Measurements from ENCODE around the gene GSPT1.

GSPT1 gene

DNA sequence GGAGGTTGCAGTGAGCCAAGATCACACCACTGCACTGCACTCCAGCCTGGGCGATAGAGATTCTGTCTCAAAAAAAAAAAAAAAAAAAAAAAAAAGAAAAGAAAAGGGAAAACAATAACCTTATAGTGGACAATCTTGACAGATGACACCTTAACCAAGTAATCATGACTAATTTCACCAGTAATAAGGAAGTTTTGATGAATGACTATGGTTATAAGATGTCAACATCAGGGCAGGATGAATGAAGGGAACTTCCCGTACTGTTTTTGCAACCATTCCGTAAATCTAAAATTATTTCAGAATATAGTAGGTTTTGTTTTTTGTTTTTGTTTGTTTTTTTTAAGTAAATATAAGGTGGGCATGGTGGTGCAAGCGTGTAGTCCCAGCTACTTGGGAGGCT is 23.0 kb downstream of the GSPT1 start:
- no peak for ATAC-seq
- TF ChIP-seq, protein P1, sequence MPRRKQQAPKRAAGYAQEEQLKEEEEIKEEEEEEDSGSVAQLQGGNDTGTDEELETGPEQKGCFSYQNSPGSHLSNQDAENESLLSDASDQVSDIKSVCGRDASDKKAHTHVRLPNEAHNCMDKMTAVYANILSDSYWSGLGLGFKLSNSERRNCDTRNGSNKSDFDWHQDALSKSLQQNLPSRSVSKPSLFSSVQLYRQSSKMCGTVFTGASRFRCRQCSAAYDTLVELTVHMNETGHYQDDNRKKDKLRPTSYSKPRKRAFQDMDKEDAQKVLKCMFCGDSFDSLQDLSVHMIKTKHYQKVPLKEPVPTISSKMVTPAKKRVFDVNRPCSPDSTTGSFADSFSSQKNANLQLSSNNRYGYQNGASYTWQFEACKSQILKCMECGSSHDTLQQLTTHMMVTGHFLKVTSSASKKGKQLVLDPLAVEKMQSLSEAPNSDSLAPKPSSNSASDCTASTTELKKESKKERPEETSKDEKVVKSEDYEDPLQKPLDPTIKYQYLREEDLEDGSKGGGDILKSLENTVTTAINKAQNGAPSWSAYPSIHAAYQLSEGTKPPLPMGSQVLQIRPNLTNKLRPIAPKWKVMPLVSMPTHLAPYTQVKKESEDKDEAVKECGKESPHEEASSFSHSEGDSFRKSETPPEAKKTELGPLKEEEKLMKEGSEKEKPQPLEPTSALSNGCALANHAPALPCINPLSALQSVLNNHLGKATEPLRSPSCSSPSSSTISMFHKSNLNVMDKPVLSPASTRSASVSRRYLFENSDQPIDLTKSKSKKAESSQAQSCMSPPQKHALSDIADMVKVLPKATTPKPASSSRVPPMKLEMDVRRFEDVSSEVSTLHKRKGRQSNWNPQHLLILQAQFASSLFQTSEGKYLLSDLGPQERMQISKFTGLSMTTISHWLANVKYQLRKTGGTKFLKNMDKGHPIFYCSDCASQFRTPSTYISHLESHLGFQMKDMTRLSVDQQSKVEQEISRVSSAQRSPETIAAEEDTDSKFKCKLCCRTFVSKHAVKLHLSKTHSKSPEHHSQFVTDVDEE (CRISPR knock-in tag; IDR thresholded peaks at IDR 0.05): no peak
- TF ChIP-seq ARNTL (CRISPR knock-in tag; IDR thresholded peaks at IDR 0.05; ENCODE audit: borderline replicate concordance, low read depth) (no peak), SNAI2 (CRISPR knock-in tag; IDR thresholded peaks at IDR 0.05) (no peak), TOX (CRISPR knock-in tag; IDR thresholded peaks at IDR 0.05; ENCODE audit: borderline replicate concordance) (no peak), CSDC2 (CRISPR knock-in tag; IDR thresholded peaks at IDR 0.05) (no peak), POU6F1 (CRISPR knock-in tag; IDR thresholded peaks at IDR 0.05; ENCODE audit: borderline replicate concordance, low read depth) (no peak), PPARA (CRISPR knock-in tag; IDR thresholded peaks at IDR 0.05; ENCODE audit: borderline replicate concordance) (no peak), ZNF565 (CRISPR knock-in tag; conservative IDR thresholded peaks at IDR 0.05; ENCODE audit: low read depth) (no peak), ZFP3 (CRISPR knock-in tag; IDR thresholded peaks at IDR 0.05) (no peak), GLIS3 (CRISPR knock-in tag; IDR thresholded peaks at IDR 0.05) (no peak), BACH2 (CRISPR knock-in tag; IDR thresholded peaks at IDR 0.05; ENCODE audit: borderline replicate concordance) (no peak), ZNF8 (CRISPR knock-in tag; IDR thresholded peaks at IDR 0.05) (no peak), OSR1 (CRISPR knock-in tag; IDR thresholded peaks at IDR 0.05) (no peak), CSRNP3 (CRISPR knock-in tag; IDR thresholded peaks at IDR 0.05) (no peak), CREB5 (CRISPR knock-in tag; IDR thresholded peaks at IDR 0.05; ENCODE audit: low read depth) (no peak), TCF4 (CRISPR knock-in tag; IDR thresholded peaks at IDR 0.05; ENCODE audit: borderline replicate concordance) (no peak)
- TF ChIP-seq, protein P2, sequence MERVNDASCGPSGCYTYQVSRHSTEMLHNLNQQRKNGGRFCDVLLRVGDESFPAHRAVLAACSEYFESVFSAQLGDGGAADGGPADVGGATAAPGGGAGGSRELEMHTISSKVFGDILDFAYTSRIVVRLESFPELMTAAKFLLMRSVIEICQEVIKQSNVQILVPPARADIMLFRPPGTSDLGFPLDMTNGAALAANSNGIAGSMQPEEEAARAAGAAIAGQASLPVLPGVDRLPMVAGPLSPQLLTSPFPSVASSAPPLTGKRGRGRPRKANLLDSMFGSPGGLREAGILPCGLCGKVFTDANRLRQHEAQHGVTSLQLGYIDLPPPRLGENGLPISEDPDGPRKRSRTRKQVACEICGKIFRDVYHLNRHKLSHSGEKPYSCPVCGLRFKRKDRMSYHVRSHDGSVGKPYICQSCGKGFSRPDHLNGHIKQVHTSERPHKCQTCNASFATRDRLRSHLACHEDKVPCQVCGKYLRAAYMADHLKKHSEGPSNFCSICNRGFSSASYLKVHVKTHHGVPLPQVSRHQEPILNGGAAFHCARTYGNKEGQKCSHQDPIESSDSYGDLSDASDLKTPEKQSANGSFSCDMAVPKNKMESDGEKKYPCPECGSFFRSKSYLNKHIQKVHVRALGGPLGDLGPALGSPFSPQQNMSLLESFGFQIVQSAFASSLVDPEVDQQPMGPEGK (CRISPR knock-in tag; IDR thresholded peaks at IDR 0.05; ENCODE audit: borderline replicate concordance): no peak

- TF ChIP-seq CSDC2 (CRISPR knock-in tag; IDR thresholded peaks at IDR 0.05) (no peak), ESRRG (CRISPR knock-in tag; IDR thresholded peaks at IDR 0.05) (no peak), TOX (CRISPR knock-in tag; IDR thresholded peaks at IDR 0.05; ENCODE audit: borderline replicate concordance) (no peak), POU6F1 (CRISPR knock-in tag; IDR thresholded peaks at IDR 0.05; ENCODE audit: borderline replicate concordance, low read depth) (no peak), GLIS3 (CRISPR knock-in tag; IDR thresholded peaks at IDR 0.05) (no peak), OSR1 (CRISPR knock-in tag; IDR thresholded peaks at IDR 0.05) (no peak), ZC3H10 (CRISPR knock-in tag; IDR thresholded peaks at IDR 0.05) (no peak), ISL1 (CRISPR knock-in tag; IDR thresholded peaks at IDR 0.05) (no peak), ARNTL (CRISPR knock-in tag; IDR thresholded peaks at IDR 0.05; ENCODE audit: borderline replicate concordance, low read depth) (no peak), SNAI2 (CRISPR knock-in tag; IDR thresholded peaks at IDR 0.05) (no peak), ZNF70 (CRISPR knock-in tag; IDR thresholded peaks at IDR 0.05) (no peak), PPARA (CRISPR knock-in tag; IDR thresholded peaks at IDR 0.05; ENCODE audit: borderline replicate concordance) (no peak), ZNF8 (CRISPR knock-in tag; IDR thresholded peaks at IDR 0.05) (no peak), BACH2 (CRISPR knock-in tag; IDR thresholded peaks at IDR 0.05; ENCODE audit: borderline replicate concordance) (no peak)
- TF ChIP-seq, protein P2 (CRISPR knock-in tag; IDR thresholded peaks at IDR 0.05; ENCODE audit: borderline replicate concordance): no peak
- TF ChIP-seq, protein P1 (CRISPR knock-in tag; IDR thresholded peaks at IDR 0.05): no peak
- ATAC-seq: no peak
These were observed 25.4 kb downstream of the GSPT1 start for GRCh38 chr16:11890231-11890965.
